Measurements from ENCODE around the gene CNKSR1.

GRCh38 chr1:26234644-26235370 is 57.5 kb downstream of the CNKSR1 start:
- no peak for TF ChIP-seq YY1 (IDR thresholded peaks at IDR 0.05; ENCODE audit: insufficient read depth, insufficient read length)
- TF ChIP-seq SUZ12 (IDR thresholded peaks at IDR 0.05; ENCODE audit: extremely low read depth, insufficient read depth, insufficient read length), result no peak
- TF ChIP-seq ZNF274 (IDR thresholded peaks at IDR 0.05; ENCODE audit: low read depth, low read length), result no peak

Measured in NT2/D1 (cell line).